GM20431 (cell line): ENCODE measurements around the gene EDDM13.
"Not testable (repeated sequence)": the region's sequence is repeated elsewhere in the genome, so short reads cannot be mapped to it uniquely, and the experiment has no call there.

Experiments
- in situ Hi-C: fragments of 300-500 bp; cut with MseI, MboI; formaldehyde crosslinking; loops from one replicate; pipeline ENCODE4 v1.15.0; 2020; ENCODE audit warnings: low sequenced_read_pairs; ENCODE audit not compliant: unreplicated experiment

Gene EDDM13

DNA sequence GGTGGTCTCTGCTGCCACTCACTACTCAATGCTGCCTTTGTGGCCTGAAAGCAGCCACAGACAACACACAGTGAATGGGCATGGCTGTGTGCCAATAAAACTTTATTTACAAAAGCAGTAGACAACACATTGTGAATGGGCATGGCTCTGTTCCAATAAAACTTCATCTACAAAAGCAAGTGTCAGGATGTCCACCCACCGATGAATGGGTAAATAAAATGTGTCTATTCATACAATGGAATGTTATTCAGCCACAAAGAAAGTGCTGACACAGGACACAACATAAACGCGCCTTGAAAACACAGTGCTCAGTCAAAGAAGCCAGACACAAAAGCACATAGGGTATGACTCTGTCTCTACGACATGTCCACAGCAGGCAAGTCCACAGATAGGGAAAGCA lies 22.0 kb downstream of the EDDM13 start:
- in situ Hi-C loops: no loop called here

DNA sequence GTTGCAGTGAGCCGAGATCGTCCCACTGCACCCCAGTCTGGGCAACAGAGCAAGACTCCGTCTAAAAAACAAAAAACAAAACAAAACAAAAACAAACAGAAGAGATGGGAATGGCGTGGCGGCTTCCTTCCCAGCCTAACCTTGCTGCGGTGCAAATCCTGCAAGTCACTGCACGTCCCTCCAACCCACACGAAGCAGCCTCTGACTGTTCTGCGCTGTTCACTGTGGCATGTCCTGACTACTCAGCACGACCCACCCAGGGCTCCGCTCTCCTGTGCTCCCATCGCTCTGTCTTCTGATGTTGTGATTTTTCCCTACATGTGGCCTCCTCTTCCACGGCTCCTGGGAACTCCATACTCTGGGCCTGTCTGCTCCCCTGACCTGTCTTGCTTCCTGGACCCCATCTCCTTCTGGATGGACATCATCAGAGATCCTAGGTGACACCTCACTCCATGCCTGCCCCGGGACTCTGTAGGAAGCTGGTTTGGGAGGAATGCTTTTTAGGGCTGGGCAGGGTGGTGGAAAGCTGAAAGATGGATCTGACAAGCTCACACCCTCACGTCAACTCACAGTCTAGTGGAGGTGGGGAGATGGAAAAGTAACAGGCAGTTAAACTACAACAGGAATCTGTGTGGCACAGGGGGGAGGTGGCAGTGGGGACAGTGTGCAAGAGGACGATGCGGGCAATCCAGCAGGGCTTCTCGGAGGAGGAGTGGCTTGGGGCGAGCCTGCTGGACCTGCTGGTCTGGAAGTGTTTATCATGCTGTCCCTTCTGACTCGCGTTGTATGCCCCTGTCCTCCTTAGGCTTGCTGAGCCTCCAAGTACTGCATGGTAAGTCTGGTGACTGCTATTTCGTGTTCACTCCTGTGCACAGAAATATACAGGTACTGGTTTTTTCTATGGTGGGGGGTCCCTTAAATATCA lies 23.2 kb downstream of the EDDM13 start:
- in situ Hi-C loops: no loop called here

DNA sequence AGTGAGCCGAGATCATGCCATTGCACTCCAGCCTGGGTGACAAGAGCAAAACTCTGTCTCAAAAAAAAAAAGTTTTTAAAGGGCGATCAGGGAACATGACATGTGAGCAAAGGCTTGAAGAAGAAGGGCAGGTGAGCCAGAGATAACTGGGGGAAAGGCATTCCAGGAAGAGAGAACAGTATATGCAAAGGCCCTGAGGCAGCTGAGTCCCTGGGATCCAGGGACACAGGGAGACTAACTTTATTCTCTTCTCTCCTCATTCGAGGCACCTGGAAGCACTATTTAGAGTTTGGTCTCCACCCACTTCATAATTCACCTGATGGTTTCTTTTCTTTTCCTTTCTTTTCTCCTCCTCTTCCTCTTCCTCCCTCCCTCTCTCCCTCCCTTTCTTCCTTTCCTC lies 24.5 kb downstream of the EDDM13 start:
- in situ Hi-C loops: no loop called here

DNA sequence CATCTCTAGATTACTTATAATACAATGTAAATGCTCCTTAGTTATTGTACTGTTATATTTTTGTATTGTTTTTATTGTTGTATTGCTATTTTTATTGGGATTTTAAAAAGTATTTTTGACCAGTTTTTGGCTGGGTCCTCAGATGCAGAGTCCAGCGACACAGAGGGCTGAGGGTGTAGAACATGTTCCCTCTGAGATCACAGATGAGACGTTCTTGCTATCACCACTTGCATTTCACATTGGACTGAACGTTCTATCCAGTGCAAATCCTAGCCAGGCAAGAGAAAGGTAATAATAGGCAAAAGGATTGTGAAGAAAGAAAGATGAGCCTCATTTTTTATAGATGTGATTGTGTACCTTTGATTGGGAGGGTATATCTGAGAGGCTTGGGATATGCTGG lies 27.1 kb downstream of the EDDM13 start:
- in situ Hi-C loops: no loop called here

DNA sequence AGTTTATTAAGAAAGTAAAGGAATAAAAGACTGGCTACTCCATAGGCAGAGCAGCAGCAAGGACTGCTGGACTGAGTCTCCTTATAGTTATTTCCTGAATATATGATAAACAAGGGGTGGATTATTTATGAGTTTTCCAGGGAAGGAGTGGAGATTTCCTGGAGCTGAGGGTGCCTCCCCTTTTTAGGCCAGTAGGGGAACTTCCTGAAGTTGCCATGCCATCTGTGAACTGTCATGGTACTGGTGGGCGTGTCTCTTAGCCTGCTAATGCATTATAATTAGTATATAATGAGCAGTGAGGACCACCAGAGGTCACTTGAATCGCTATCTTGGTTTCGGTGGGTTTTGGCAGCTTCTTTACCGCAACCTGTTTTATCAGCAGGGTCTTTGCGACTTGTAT lies 28.6 kb downstream of the EDDM13 start:
- in situ Hi-C loops: no loop called here

DNA sequence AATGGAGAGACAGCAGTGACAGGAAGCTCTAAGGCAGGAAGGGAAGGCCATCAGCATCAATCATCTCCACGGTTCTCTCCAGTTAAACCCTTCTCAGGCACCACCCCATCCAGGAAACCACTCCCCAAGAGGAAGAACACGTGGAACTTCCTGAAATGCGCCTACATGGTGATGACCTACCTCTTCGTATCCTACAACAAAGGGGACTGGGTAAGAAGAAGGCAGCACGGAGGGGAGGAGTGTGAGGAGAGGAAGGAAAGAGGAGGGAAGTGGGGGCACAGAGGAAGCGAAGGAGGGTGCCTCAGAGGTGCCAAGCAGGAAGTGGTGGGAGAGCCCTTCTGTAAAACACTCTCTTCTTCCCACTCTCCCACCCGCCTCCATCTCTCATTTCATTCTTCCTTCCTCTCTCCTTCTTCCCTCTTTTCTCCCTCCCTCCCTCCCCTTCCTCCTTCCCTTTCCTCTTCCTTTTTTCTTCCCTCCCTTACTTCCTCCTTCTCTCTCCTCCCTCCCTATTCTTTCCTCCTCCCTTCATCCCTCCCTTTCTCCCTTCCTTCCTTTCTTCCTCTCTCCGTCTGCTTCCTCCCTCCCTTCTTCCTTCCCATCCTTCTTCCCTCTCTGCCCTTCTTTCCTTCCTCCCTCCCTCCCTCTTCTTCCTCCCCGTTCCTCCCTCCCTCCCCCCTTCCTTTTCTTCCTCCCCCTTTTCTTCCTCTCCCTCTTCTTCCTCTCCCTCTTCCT lies 29.5 kb downstream of the EDDM13 start:
- in situ Hi-C loops: no loop called here

DNA sequence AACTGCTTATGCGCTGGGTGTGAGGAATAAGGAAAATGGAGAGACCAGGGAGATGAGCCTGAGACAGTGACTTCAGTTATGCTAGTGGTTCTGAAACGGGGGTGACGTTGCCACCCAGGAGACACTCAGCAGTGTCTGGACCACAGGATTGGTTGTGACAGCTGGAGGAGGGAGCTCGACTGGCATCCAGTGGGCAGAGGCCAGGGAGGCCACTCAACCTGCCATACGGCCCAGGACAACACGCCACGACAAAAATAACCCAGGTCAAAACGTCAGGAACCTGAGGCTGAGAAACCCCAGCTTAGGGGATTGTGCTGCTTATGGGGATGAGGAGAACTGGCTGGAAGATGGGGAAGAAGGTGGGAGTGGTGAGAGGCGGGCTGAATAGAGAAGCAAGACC lies 31.7 kb downstream of the EDDM13 start:
- in situ Hi-C loops: no loop called here

DNA sequence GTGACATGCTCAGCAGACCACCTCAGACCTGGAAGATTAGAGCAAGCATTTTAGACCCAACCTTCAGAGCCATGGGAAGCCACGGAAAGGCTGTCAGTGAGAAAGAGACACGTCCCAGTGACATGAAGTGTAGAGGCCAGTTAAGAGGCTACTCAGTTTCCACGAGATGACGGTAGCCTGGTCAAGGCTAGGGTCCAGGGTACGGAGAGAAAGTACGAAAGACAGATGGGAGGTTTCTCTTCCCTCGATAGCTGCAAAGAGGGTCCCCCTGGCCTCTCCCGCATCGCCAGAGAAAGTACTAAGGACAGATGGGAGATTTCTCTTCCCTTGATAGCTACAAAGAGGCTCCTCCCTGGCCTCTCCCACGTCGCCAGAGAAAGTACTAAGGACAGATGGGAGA lies 33.5 kb downstream of the EDDM13 start:
- in situ Hi-C loops: no loop called here

DNA sequence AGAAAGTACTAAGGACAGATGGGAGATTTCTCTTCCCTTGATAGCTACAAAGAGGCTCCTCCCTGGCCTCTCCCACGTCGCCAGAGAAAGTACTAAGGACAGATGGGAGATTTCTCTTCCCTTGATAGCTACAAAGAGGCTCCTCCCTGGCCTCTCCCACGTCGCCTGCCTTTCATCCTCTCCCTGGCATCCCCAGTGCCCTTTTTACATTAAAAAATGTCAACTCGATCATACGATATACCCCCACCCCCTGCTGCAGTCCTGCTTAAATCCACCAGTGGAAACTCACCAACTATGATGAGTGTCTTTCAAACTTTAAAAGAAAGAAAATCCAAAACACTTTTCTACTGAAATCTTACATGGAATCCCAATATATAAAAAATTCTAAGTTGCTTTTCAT lies 34.5 kb downstream of the EDDM13 start:
- in situ Hi-C loops: not testable (repeated sequence)

DNA sequence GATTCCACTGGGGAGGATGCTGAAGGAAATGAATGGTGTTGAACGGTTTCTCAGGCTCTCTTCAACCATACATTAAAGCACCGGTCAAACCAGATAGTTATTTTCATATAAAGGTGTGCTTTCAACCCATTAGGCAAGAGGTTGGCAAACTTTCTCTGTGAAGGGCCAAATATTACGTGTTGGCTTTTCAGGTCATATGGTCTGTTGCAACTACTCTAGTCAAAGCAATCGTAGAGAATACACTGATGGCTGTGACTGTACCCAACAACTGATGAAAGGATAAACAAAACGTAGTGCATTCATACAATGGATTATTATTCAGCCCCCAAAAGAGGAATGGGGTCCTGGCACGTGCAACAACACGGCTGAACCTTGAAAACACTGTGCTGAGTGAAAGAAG lies 36.2 kb downstream of the EDDM13 start:
- in situ Hi-C loops: no loop called here

DNA sequence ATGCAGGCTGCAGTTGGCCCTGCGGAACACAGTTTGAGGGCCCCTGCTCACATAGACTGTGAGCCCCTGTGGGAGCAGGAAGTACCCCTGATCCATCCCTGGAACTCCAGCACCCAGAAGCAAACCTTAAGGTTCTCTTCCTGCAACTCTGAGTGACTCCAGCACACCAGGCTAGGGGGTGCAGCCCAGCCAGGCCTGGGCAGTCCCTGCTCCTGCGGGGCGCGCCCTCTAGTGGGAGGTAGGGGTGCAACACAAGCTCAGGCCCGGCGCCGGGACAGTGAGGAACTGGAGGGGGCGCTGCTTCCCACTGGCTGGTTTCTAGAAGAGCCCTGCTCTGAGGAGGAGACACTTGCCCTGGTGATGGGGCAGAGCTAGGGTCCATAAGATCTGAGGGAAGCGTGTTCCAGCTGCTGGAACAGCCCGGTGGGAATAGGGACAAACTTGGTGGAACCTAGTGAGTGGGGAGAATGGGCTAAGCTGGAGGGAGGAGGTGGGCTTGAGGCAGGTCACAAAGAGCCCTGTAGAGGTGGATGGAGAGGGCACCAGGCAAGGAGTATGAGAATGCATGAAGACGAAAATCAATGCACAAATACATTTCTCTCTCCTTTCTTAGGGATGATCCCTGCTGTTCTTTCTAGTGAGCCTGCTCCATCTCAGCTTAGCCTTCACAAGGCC lies 37.1 kb downstream of the EDDM13 start:
- in situ Hi-C loops: no loop called here

DNA sequence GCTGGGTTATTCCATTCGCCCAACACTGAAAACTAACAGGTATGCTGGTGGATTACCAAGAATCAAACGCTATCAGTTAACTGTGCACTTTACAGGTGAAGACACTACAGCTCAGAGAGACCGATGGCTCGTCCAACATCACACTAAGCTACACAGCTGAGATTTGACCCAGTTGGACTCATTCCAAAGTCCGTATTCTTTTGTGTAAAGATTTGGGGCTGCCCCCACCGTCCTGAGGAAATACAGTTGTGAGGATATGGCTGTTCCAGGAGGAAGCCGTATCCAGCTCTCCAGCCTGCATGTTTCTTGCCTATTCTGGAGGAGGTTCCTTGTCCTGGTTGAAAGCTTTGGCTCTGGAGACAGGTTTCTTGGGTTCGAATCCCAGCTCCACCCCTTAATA lies 37.9 kb downstream of the EDDM13 start:
- in situ Hi-C loops: no loop called here

DNA sequence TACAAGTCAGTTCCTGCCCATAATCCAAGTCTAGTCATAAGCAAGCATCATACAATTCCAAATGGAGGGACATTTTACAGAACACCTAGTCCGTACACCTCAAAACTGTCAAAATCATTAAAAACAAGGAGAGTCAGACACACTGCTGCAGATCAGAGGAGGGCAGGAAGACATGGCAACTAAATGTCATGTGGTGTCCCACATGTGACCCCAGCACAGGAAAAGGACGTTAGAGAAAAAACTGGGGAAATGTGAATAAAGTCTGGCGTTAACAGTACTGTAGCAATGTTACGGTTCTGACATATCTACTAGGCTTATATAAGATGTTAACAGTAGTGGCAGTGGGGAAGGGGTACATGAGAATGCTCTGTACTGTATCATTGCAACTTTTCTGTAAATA lies 39.8 kb downstream of the EDDM13 start:
- in situ Hi-C loops: no loop called here

DNA sequence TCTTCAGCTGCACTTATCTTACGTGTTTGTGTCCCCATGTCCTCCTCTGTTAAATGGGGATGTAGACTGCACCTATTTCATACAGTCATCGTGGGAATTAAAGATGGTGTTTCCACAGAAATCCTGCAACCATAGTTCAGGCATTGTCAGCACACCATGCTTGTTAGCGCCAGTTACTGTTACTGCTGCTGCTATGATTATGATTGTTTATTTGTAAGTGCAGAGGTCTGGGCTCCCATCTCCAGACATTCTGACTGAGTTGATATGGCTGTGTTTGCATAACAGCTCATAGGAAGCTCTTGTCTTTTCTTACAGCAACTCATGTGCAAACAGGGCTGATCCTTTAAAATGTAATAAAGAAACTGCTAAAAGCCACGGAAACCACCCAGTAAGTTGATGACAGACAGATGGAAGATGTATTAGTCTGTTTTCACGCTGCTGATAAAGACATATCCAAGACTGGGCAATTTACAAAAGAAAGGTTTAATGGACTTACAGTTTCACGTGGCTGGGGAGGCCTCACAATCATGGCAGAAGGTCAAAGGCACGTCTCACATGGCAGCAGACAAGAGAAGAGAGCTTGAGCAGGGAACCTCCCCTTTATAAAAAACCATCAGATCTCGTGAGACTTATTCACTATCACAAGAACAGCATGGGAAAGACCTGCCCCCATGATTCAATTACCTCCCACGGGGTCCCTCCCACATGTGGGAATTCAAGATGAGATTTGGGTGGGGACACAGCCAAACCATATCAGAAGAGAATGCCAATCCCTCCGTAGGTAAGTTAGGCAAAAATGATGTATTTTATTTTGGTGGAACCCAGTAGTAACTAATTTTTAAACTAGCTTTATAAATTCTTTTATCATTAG lies 40.5 kb downstream of the EDDM13 start:
- in situ Hi-C loops: no loop called here

DNA sequence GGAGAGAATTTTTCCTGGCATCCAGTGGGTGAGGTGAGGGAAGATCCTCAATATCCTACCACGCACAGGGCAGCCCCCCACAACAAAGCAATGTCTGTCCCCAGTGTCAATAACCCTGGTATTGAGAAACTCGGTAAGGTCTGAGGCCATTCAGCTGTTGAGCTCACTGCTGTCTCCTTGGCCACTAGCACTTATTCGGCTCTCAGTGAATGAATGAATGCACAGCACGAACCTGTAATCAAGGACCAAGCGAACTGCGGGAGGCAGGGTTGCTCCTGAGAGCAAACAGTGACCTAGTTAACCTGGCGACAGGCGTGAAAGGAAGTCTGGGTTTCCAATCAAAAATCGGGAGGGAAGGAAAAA lies 41.5 kb downstream of the EDDM13 start:
- in situ Hi-C loops: no loop called here

DNA sequence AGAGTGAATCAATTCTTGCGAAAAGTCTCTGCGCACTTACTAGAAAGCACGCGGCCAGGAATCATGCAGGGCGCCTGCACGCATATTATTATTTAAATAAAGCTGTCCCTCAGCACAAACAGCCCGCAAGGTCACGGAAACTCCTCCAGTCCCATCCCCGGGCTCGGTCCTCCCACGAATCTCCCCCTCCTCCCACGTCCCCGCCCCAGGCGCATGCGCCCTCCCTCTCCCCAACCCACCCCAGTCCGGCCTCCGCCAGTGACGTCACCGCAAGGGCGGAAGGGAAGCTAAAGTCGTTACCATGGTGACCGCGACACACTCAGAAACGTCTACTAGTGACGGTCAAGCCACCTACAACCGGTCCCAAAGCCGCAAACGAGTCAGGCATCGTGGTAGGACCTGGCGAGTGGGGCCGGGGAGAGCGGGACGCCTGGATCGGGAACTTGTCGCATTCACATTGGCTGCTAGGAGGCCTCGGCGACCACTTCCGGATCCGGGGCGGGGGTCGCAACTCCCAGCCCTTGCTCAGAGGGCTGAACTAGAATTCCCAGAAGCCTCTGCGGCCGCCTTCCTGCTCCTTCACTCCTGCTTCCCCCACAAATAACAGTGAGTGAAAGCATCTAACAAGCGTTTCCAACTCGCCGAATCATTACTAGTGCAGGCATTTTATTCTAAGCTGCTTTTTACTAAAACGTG lies 42.0 kb downstream of the EDDM13 start, which contains the start of gene ZSCAN5A:
TSS of gene ZSCAN5A (minus strand) at position 459 of the 696 bp plus-strand sequence. CDS start 89,793 bp downstream, outside the sequence.
- in situ Hi-C loops: no loop called here

DNA sequence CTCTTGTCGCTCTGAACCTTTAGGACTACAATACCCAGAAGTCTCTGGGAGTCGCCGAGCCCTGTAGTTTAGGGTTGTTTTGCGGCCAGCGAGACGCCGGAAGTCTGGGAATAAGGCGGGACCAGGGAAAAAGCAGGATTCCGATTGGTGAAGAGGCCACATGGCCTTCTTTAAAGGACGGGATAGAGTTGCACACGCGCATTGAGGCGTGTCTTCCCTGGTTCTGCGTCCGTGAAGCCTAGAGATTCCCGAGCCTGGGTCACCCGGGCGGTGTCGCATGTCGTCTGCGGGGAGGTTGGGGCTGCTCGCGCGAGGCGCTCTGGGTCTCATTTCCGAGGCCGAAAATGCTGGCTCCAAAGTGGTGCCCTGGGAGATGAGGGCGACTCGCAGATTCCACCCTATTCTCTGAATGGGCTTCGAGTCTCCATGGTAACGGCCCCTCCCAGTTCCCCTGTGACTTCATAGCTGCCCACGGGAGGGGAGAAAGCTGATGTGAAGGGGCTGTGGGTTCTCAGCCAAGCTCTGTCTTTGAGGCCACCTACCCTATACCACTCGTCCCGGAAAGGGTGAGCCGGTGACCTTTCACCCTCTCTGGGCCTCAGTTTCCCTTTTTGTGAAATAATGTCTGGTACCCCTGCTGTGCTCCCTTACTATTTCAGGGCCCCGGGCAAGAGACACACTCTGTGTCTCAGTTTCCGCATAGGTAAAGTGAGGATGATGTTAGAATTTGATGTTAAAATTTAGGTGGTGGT lies 42.7 kb downstream of the EDDM13 start:
- in situ Hi-C loops: no loop called here

DNA sequence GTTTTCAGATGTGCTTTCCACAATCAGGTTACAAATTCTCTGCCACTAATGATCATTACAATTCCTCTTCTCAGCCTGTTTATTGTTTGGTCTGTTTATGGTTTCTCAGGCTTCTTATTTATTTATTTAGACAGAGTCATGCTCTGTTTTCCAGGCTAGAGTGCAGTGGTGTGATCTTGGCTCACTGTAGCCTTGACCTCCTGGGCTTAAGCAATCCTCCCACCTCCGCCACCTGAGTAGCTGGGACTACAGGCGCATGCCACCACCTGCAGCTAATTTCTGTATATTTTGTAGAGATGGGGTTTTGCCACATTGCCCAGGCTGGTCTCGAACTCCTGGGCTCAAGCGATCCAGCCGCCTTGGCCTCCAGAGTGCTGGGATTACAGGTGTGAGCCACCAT lies 44.2 kb downstream of the EDDM13 start:
- in situ Hi-C loops: no loop called here

DNA sequence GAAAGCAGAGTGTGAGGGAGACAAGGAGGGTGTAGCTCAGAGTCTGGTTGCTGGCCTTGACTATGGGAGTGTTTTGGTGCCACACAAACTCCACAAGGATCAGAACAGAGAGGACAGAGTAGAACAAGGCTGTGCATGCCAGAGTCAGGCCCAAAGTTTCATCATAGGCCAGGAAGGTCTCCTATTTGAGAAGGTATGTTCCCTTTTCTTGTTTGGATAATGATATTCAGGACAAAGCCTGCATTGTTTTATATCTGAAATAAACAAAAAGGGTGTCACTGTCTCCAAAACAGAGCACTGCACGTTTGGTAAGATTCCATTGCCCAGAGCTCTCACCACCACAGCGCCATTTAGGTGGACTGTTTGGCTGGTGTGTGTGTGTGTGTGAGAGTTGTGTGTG lies 45.2 kb downstream of the EDDM13 start:
- in situ Hi-C loops: no loop called here
